Vagina (tissue), 2 donors: ENCODE results near the gene DPP6.

ENCODE experiments used
- CTCF ChIP-seq, 3 experiments: fragments of 450-650 bp in 2 of 3; fragments of 200-600 bp in 1 of 3; sonication (generic) in 1 of 3; IDR thresholded peaks; one replicate each; pipeline ENCODE4 v1.5.1; 2017 to 2019; ENCODE audit warnings: antibody characterized with exemption in 3 of 3, mild to moderate bottlenecking in 2 of 3, moderate library complexity in 2 of 3
- POLR2A ChIP-seq, 2 donors: fragments of 450-650 bp; IDR thresholded peaks; one replicate each; pipeline ENCODE4 v1.6.1; 2017; ENCODE audit warnings: antibody characterized with exemption in 2 of 2, mild to moderate bottlenecking in 2 of 2, moderate library complexity in 2 of 2
- POLR2AphosphoS5 ChIP-seq, 2 donors: sonication (generic); formaldehyde crosslinking; IDR thresholded peaks; one replicate each; pipeline ENCODE4 v1.9.0; 2017; ENCODE audit warnings: antibody characterized with exemption in 2 of 2, mild to moderate bottlenecking in 2 of 2, low read depth in 1 of 2; ENCODE audit not compliant: insufficient read depth in 1 of 2

GRCh38 chr7:154431045-154431444 is 378.8 kb downstream of the DPP6 start:
- TF ChIP-seq CTCF (IDR thresholded peaks at IDR 0.05) = no peak
- TF ChIP-seq POLR2A (IDR thresholded peaks at IDR 0.05) = no peak
- no peak for TF ChIP-seq POLR2AphosphoS5 (IDR thresholded peaks at IDR 0.05; ENCODE audit: insufficient read depth in 1 of 2, low read depth in 1 of 2)
